K562 (cell line): ENCODE results near the gene WNK1. TPM values are rescaled to one million over a fixed set of nuclear protein-coding genes. Genes with fewer than 3 reads are reported as not detected.
A peak's percentile ranks its signal among the peaks of the same experiment; 100 is the strongest.

ENCODE experiments used
- ATAC-seq: fragments of 200-7000 bp; cut with Tn5 transposase; 3 replicates; pipeline ENCODE4 v1.9.1; 2020; ENCODE audit warnings: moderate library complexity
- BruUV-seq: library from RNA; stranded (reverse); fragments of 400-500 nt; replicated peaks from 2 replicates; lab custom pipeline; 2021; lab: Mats Ljungman, UMichigan
- CTCF ChIA-PET: fragments of 300-600 bp; formaldehyde crosslinking; extraction: SDS; loops from one replicate; lab custom pipeline; 2021; ENCODE audit warnings: low intra/inter-chr PET ratio; lab: Yijun Ruan, JAX
- POLR2A ChIA-PET: fragments of 300-600, 350-650 bp; sonication (Branson Sonifier 250); formaldehyde crosslinking; extraction: SDS; loops from one replicate; lab custom pipeline; 2021; ENCODE audit warnings: antibody characterized with exemption, inconsistent platforms; lab: Yijun Ruan, JAX
- DNase-seq, 4 experiments: peaks; one replicate each; pipeline versions ENCODE4 v3.0.0 to v3.0.0-alpha.2; 2011 to 2018; ENCODE audit warnings: low spot score in 3 of 4, mixed read lengths in 3 of 4; ENCODE audit errors: extremely low read depth in 1 of 4
- FAIRE-seq: peaks from 2 replicates; lab custom pipeline; 2011; peaks lifted over from hg19 to GRCh38; lab: Jason Lieb, UNC
- H2AFZ ChIP-seq: 2 replicates; pipeline ENCODE4 v1.6.0; 2011; ENCODE audit warnings: low read depth, low read length, control low read depth, inconsistent platforms
- H3K27ac ChIP-seq: fragments of 200-600 bp; 3 replicates; pipeline ENCODE4 v1.8.0; 2011; ENCODE audit warnings: low read depth, mild to moderate bottlenecking, control low read depth, inconsistent platforms, low read length, moderate library complexity, mixed read lengths; ENCODE audit errors: extremely low read depth
- H3K27me3 ChIP-seq, 2 experiments: fragments of 300-600 bp in 1 of 2; 2 replicates in 1 of 2; 3 replicates in 1 of 2; pipeline versions ENCODE4 v1.6.0 to v1.8.0; 2011; ENCODE audit warnings: inconsistent platforms in 2 of 2, low read length in 2 of 2, mild to moderate bottlenecking in 1 of 2, mixed read lengths in 1 of 2, moderate library complexity in 1 of 2; ENCODE audit not compliant: control insufficient read depth in 2 of 2, insufficient read depth in 2 of 2
- H3K36me3 ChIP-seq: fragments of 300-600 bp; 3 replicates; pipeline ENCODE4 v1.8.0; 2011; ENCODE audit warnings: mild to moderate bottlenecking, low read length, inconsistent platforms; ENCODE audit not compliant: control insufficient read depth, insufficient read depth
- H3K4me1 ChIP-seq, 2 experiments: fragments of 200-600 bp in 1 of 2; replicated peaks in 1 of 2; 2 replicates in 1 of 2; 3 replicates in 1 of 2; pipeline versions ENCODE4 v1.5.1 to v1.8.0; 2011; ENCODE audit warnings: inconsistent platforms in 2 of 2, low read length in 2 of 2, mild to moderate bottlenecking in 1 of 2, mixed read lengths in 1 of 2, moderate library complexity in 1 of 2; ENCODE audit not compliant: control insufficient read depth in 2 of 2, insufficient read depth in 2 of 2
- H3K4me2 ChIP-seq: 2 replicates; pipeline ENCODE4 v1.6.1; 2011; ENCODE audit warnings: low read length, control low read depth, inconsistent platforms, mixed read lengths; ENCODE audit not compliant: insufficient read depth
- H3K4me3 ChIP-seq: fragments of 200-600 bp; sonication (generic), shearing (Covaris generic); 2 replicates; pipeline ENCODE4 v1.5.1; 2016; ENCODE audit warnings: control low read depth, inconsistent platforms
- H3K79me2 ChIP-seq: fragments of 200-600 bp; 3 replicates; pipeline ENCODE4 v1.8.0; 2011; ENCODE audit warnings: low read length, inconsistent platforms; ENCODE audit not compliant: control insufficient read depth, insufficient read depth
- H3K9ac ChIP-seq, 2 experiments: 2 replicates each; pipeline versions ENCODE4 v1.6.0 to v1.6.1; 2011; ENCODE audit warnings: low read depth in 2 of 2, low read length in 2 of 2, control low read depth in 1 of 2, inconsistent platforms in 1 of 2, mild to moderate bottlenecking in 1 of 2, mixed read lengths in 1 of 2; ENCODE audit not compliant: insufficient read depth in 1 of 2
- H3K9me1 ChIP-seq: one replicate; pipeline ENCODE4 v1.6.0; 2011; ENCODE audit warnings: inconsistent platforms, mild to moderate bottlenecking, low read length, moderate library complexity; ENCODE audit not compliant: control insufficient read depth, insufficient read depth
- H3K9me3 ChIP-seq: replicated peaks from 2 replicates; pipeline ENCODE4 v1.5.1; 2011; ENCODE audit warnings: low read depth, low read length, inconsistent platforms; ENCODE audit not compliant: control insufficient read depth, insufficient read depth
- H4K20me1 ChIP-seq: replicated peaks from 2 replicates; pipeline ENCODE4 v1.6.1; 2011; ENCODE audit warnings: low read length, inconsistent platforms, mixed read lengths; ENCODE audit not compliant: control insufficient read depth, insufficient read depth
- ARID2 ChIP-seq: fragments of 450-650 bp; IDR thresholded peaks from 2 replicates; pipeline ENCODE4 v1.6.1; 2017; ENCODE audit warnings: antibody characterized with exemption, mild to moderate bottlenecking
- BRF1 ChIP-seq: IDR thresholded peaks from 3 replicates; pipeline ENCODE4 v1.6.1; 2011; ENCODE audit warnings: borderline replicate concordance, mild to moderate bottlenecking; ENCODE audit not compliant: insufficient read length; ENCODE audit errors: extremely low read depth
- CHD1 ChIP-seq: fragments of 200-600 bp; sonication (generic); IDR thresholded peaks from one replicate; pipeline ENCODE4 v1.6.1; 2012; ENCODE audit warnings: mild to moderate bottlenecking, moderate library complexity, low read length, inconsistent platforms
- DPF2 ChIP-seq: fragments of 450-650 bp; IDR thresholded peaks from 2 replicates; pipeline ENCODE4 v1.6.1; 2016
- MAFF ChIP-seq: IDR thresholded peaks from 2 replicates; pipeline ENCODE4 v1.6.1; 2012; ENCODE audit warnings: low read length, improper control_type of control experiment
- MAFK ChIP-seq: IDR thresholded peaks from 2 replicates; pipeline ENCODE4 v1.6.1; 2011; ENCODE audit warnings: low read length, improper control_type of control experiment
- NFIC ChIP-seq: fragments of 450-650 bp; IDR thresholded peaks from 2 replicates; pipeline ENCODE4 v1.6.1; 2017; ENCODE audit warnings: mild to moderate bottlenecking, inconsistent platforms
- RAD21 ChIP-seq, 2 experiments: fragments of 250-450 bp in 1 of 2; fragments of 450-650 bp in 1 of 2; sonication (Bioruptor Pico) in 1 of 2; formaldehyde crosslinking in 1 of 2; IDR thresholded peaks in 1 of 2; conservative IDR thresholded peaks in 1 of 2; 2 replicates each; pipeline versions ENCODE4 v1.4.0 to v1.8.0; 2020 to 2022; ENCODE audit warnings: mild to moderate bottlenecking in 2 of 2, moderate library complexity in 1 of 2
- ZNF316 ChIP-seq: fragments of 450-650 bp; IDR thresholded peaks from 2 replicates; pipeline ENCODE4 v1.6.1; 2016
- ZNF347 ChIP-seq: fragments of 450-650 bp; formaldehyde crosslinking; IDR thresholded peaks from 2 replicates; pipeline ENCODE4 v1.4.0; 2020; ENCODE audit warnings: low read depth, mild to moderate bottlenecking, moderate library complexity
- ZNF830 ChIP-seq: fragments of 250-450 bp; sonication (Bioruptor Pico); IDR thresholded peaks from 2 replicates; pipeline ENCODE4 v1.5.0; 2021; ENCODE audit warnings: mild to moderate bottlenecking
- WGBS: fragments of 100-300 bp; shearing (Covaris generic); methylation state at CpG from one replicate; pipeline ENCODE4 v1.1.6; 2016; ENCODE audit warnings: low coverage, mixed read lengths; ENCODE audit not compliant: insufficient coverage; ENCODE audit errors: missing lambda C conversion rate; 5-methylcytosine and 5-hydroxymethylcytosine counted together
- in situ Hi-C: fragments of 300-500 bp; cut with MboI; formaldehyde crosslinking; loops from 4 replicates; pipeline ENCODE4 v1.15.0; 2018; ENCODE audit warnings: inconsistent platforms, mixed read lengths
- intact Hi-C: fragments of 100-400 bp; cut with micrococcal nuclease; formaldehyde crosslinking; loops from 2 replicates; pipeline ENCODE4 v1.14.2; 2022
- polyA plus RNA-seq, 8 experiments: library from polyadenylated mRNA; depleted of rRNA in 4 of 8; stranded (reverse) in 5 of 8; unstranded in 3 of 8; fragments of >200 nt; fragmentation: Nextera tagmentation in 2 of 8; fragmentation: Illumina TruSeq in 1 of 8; extraction: Ambion mirVana in 2 of 8; extraction: Trizol in 1 of 8; gene quantifications; 2 replicates each; pipeline versions ENCODE4 v1.2.1 to v1.2.3, GENCODE V29; 2011 to 2014; ENCODE audit warnings: inconsistent platforms in 1 of 8, missing spikeins in 1 of 8
- total RNA-seq, 7 experiments: library from RNA; depleted of rRNA in 6 of 7; stranded (reverse); fragments of >200 nt in 6 of 7; fragmentation: Illumina TruSeq in 2 of 7; extraction: Trizol in 2 of 7; gene quantifications; 2 replicates each; pipeline versions ENCODE4 v1.2.1 to v1.2.3, GENCODE V29; 2011 to 2021; ENCODE audit warnings: low replicate concordance in 1 of 7
- TF ChIP-seq, protein P1 (sequence below): fragments of 250-450 bp; sonication (Bioruptor Pico); IDR thresholded peaks from 2 replicates; pipeline ENCODE4 v1.5.0; 2020; ENCODE audit warnings: mild to moderate bottlenecking
- TF ChIP-seq, protein P2 (sequence below): fragments of 450-650 bp; formaldehyde crosslinking; IDR thresholded peaks from 2 replicates; pipeline ENCODE4 v1.4.0; 2020; ENCODE audit warnings: mild to moderate bottlenecking
- TF ChIP-seq, protein P3 (sequence below): fragments of 200-800 bp; sonication (Bioruptor generic); IDR thresholded peaks from 2 replicates; pipeline ENCODE4 v1.6.1; 2017; ENCODE audit warnings: missing genetic modification characterization, missing compliant biosample characterization
- TF ChIP-seq, protein P4 (sequence below): fragments of 450-650 bp; formaldehyde crosslinking; conservative IDR thresholded peaks from 2 replicates; pipeline ENCODE4 v1.4.0; 2022; ENCODE audit warnings: mild to moderate bottlenecking, missing genetic modification characterization

The WNK1 gene
- total and polyA plus RNA-seq, 9 of the 15 experiments (the other 6 are each of a cell fraction or from before 2014, with no cell fraction given), result 4.3 to 73.9 (median 31.0) TPM

DNA sequence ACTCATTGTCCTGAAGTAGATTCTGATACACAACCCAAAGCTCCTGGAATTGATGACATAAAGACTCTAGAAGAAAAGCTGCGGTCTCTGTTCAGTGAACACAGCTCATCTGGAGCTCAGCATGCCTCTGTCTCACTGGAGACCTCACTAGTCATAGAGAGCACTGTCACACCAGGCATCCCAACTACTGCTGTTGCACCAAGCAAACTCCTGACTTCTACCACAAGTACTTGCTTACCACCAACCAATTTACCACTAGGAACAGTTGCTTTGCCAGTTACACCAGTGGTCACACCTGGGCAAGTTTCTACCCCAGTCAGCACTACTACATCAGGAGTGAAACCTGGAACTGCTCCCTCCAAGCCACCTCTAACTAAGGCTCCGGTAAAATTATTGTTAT lies 133.3 kb downstream of the WNK1 start (continued):
- TF ChIP-seq, protein P1, sequence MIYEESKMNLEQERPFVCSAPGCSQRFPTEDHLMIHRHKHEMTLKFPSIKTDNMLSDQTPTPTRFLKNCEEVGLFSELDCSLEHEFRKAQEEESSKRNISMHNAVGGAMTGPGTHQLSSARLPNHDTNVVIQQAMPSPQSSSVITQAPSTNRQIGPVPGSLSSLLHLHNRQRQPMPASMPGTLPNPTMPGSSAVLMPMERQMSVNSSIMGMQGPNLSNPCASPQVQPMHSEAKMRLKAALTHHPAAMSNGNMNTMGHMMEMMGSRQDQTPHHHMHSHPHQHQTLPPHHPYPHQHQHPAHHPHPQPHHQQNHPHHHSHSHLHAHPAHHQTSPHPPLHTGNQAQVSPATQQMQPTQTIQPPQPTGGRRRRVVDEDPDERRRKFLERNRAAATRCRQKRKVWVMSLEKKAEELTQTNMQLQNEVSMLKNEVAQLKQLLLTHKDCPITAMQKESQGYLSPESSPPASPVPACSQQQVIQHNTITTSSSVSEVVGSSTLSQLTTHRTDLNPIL (CRISPR knock-in tag), result no peak
- TF ChIP-seq ZNF347 (CRISPR knock-in tag) (no peak), ARID2 (no peak), ZNF830 (CRISPR knock-in tag) (no peak), BRF1 (no peak), DPF2 (no peak), CHD1 (no peak), NFIC (no peak), RAD21 (CRISPR knock-in tag; conservative IDR thresholded peaks at IDR 0.05 in 1 of 2, IDR thresholded peaks at IDR 0.05 in 1 of 2) (no peak)
- TF ChIP-seq, protein P2, sequence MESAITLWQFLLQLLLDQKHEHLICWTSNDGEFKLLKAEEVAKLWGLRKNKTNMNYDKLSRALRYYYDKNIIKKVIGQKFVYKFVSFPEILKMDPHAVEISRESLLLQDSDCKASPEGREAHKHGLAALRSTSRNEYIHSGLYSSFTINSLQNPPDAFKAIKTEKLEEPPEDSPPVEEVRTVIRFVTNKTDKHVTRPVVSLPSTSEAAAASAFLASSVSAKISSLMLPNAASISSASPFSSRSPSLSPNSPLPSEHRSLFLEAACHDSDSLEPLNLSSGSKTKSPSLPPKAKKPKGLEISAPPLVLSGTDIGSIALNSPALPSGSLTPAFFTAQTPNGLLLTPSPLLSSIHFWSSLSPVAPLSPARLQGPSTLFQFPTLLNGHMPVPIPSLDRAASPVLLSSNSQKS (CRISPR knock-in tag), result no peak

DNA sequence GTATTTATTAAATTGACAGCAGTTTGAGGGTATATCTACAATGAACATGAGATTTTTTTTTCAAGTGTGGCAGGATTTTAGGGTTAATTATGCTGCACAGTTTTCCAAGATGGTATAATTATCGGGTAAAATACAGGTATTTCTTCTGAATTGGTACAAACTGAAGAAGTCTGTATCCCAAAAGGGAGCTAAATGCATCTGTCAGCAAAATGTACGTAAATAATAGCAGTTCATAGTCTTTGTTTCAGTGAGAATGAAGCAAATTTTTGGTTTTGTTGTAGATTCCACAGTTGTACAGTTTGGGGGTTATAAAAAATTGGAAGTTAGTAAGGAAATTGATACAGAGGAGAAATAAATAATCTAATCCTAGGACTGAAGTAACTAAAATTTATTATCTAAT lies 133.8 kb downstream of the WNK1 start:
- Histone ChIP-seq H4K20me1 (no peaks in the 10 kb centered on the region), H3K36me3 (peaks cover 91% of the 10 kb centered on the region), H3K4me1 (no peaks in the 10 kb centered on the region), H3K4me2 (no peak overlapping the region), H3K27ac (no peak overlapping the region), H3K27me3 (no peaks in the 10 kb centered on the region), H3K4me3 (no peak overlapping the region), H3K9me1 (no peaks in the 10 kb centered on the region), H3K9me3 (no peaks in the 10 kb centered on the region), H3K9ac (no peak overlapping the region), H2AFZ (no peak overlapping the region), H3K79me2 (no peaks in the 10 kb centered on the region)
- in situ Hi-C loops (no loop called here), intact Hi-C loops (no loop called here)
- TF ChIP-seq ZNF316, result peak; percentile 49
- TF ChIP-seq MAFF, result peak; percentile 48
- TF ChIP-seq, protein P3, sequence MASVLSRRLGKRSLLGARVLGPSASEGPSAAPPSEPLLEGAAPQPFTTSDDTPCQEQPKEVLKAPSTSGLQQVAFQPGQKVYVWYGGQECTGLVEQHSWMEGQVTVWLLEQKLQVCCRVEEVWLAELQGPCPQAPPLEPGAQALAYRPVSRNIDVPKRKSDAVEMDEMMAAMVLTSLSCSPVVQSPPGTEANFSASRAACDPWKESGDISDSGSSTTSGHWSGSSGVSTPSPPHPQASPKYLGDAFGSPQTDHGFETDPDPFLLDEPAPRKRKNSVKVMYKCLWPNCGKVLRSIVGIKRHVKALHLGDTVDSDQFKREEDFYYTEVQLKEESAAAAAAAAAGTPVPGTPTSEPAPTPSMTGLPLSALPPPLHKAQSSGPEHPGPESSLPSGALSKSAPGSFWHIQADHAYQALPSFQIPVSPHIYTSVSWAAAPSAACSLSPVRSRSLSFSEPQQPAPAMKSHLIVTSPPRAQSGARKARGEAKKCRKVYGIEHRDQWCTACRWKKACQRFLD (CRISPR knock-in tag), result no peak
- TF ChIP-seq MAFK, result peak; percentile 59; the same call in 1 of the 2 replicates
- TF ChIP-seq, protein P4, sequence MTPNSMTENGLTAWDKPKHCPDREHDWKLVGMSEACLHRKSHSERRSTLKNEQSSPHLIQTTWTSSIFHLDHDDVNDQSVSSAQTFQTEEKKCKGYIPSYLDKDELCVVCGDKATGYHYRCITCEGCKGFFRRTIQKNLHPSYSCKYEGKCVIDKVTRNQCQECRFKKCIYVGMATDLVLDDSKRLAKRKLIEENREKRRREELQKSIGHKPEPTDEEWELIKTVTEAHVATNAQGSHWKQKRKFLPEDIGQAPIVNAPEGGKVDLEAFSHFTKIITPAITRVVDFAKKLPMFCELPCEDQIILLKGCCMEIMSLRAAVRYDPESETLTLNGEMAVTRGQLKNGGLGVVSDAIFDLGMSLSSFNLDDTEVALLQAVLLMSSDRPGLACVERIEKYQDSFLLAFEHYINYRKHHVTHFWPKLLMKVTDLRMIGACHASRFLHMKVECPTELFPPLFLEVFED (CRISPR knock-in tag), result no peak
- FAIRE-seq, result no peak
- ChIA-PET CTCF (no interaction called here), POLR2A (no interaction called here)
- no TSS peak for BruUV-seq
- 86% methylated on average over 2 of the region's 2 CpGs for WGBS
- ATAC-seq, result no peak
- DNase-seq, result no peak
